ENCODE results near the gene TBC1D14. TPM values are rescaled to one million over a fixed set of nuclear protein-coding genes. Genes with fewer than 3 reads are reported as not detected.
A peak's percentile ranks its signal among the peaks of the same experiment; 100 is the strongest.

TBC1D14 gene
- total RNA-seq, 2 experiments from 2014 or later = 37.1 to 37.3 TPM

DNA sequence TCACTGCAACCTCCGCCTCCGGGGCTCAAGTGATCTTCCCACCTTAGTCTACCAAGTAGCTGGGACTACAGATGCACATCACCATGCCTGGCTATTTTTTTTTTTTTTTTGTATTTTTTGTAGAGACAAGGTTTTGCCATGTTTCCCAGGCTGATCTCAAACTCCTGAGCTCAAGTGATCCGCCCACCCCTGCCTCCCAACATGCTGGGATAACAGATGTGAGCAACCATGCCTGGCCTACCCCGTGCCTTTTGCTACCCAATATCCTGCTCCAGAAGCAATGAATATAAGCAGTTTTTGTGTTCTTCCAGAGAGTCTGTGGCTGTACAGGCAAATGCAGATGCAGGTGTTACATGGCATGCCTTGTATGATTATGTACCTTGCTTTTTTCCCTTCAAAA, 50.5 kb downstream of the TBC1D14 start:
- Mint-ChIP-seq H3K27me3 (no peaks in the 10 kb centered on the region), H3K9me3 (no peaks in the 10 kb centered on the region), H3K4me3 (no peak overlapping the region), H3K27ac (no peak overlapping the region), H3K4me1 (ENCODE audit: low read depth) (peaks cover 41% of the 10 kb centered on the region), H3K36me3 (no peaks in the 10 kb centered on the region)
- CTCF ChIA-PET = interaction anchor here (0.9 kb wide), 2 partner anchors 15 to 86 kb away, joined by 3 read pairs; no protein-coding TSS in a partner anchor
- DNase-seq = no peak
- POLR2A ChIA-PET = no interaction called here
- intact Hi-C loops (cut with micrococcal nuclease) = no loop called here

DNA sequence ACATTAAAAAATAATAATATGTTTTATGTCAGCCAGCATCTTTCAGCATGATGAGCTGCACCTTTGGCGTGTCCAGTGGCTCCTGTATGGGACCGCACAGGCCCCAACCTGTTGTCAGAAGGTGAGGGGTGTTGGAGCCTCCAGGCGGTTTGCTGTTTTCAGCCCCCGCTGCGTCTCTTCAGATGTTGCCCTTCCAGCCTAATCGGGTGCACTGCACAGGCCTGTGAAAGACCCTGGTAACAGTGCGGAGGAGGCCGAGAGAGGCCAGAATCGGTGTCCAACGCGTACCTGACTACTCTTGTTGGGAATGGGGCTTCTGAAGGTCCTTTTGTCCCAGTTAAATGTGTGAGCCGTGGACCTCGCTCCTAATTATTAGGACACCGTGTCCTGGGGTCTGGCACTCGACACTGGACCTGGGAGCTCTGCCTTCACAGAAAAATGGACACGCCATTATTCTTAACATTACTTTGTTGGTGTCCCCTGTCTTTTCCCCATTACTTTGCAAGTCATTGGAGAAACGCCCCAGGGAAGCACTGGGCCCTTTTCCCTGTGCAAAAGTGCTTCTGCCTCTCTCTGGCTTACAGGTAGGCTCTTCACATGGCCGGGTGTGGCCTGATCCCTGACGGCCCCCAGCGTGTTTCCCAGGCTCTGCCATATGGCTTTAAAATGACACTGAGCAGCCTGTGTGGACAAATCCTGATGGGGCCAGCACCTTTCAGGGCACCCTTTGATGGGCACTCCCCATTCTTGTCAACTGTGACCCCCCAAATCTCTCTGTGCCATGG, 51.2 kb downstream of the TBC1D14 start:
- Mint-ChIP-seq H3K4me1 (ENCODE audit: low read depth) (peaks cover 46% of the 10 kb centered on the region), H3K4me3 (no peak overlapping the region), H3K27me3 (no peaks in the 10 kb centered on the region), H3K36me3 (no peaks in the 10 kb centered on the region), H3K9me3 (no peaks in the 10 kb centered on the region), H3K27ac (no peak overlapping the region)
- DNase-seq = no peak
- ChIA-PET CTCF (interaction anchor here (0.9 kb wide), 2 partner anchors 14 to 87 kb away, joined by 3 read pairs; no protein-coding TSS in a partner anchor), POLR2A (no interaction called here)
- intact Hi-C loops (cut with micrococcal nuclease) = no loop called here

DNA sequence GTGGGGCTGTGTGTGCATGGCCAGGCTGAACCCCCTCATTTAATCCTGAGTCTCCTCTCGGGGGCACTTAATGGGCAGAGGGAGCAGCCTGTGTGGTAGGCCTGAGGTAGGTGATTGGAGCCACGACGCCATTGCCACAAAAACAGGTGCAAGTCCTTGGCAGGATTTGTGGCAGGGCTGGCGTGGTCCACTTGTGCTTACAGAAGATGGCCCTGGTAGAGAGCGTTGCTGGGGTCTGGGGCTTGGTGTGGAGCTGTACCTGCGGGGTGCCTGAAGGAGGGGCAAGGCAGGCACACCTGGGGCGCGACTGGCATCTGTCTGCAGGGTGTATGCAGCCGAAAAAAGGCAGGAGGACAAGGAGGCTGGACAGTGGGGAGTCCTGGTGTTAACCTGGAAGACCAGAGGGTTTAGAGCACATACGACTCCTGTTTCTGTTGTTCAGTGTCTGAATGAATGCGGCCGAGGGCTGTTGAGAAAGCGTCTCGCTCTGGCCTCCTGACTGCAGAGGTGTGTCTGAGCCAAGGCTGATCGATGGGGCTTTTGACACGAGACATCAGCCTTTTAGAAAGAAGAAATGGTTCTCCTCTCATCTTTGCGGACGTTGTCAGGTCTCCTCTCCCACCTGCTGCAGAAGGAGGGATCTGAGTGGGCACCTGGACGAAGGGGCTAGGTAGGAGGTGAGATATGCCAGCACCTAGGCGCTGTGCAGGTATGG, 52.0 kb downstream of the TBC1D14 start:
- ChIA-PET CTCF (no interaction called here), POLR2A (no interaction called here)
- Mint-ChIP-seq H3K27me3 (no peaks in the 10 kb centered on the region), H3K27ac (no peak overlapping the region), H3K36me3 (no peaks in the 10 kb centered on the region), H3K9me3 (no peaks in the 10 kb centered on the region), H3K4me3 (no peak overlapping the region), H3K4me1 (ENCODE audit: low read depth) (peaks cover 50% of the 10 kb centered on the region)
- DNase-seq = no peak
- intact Hi-C loops (cut with micrococcal nuclease) = no loop called here

DNA sequence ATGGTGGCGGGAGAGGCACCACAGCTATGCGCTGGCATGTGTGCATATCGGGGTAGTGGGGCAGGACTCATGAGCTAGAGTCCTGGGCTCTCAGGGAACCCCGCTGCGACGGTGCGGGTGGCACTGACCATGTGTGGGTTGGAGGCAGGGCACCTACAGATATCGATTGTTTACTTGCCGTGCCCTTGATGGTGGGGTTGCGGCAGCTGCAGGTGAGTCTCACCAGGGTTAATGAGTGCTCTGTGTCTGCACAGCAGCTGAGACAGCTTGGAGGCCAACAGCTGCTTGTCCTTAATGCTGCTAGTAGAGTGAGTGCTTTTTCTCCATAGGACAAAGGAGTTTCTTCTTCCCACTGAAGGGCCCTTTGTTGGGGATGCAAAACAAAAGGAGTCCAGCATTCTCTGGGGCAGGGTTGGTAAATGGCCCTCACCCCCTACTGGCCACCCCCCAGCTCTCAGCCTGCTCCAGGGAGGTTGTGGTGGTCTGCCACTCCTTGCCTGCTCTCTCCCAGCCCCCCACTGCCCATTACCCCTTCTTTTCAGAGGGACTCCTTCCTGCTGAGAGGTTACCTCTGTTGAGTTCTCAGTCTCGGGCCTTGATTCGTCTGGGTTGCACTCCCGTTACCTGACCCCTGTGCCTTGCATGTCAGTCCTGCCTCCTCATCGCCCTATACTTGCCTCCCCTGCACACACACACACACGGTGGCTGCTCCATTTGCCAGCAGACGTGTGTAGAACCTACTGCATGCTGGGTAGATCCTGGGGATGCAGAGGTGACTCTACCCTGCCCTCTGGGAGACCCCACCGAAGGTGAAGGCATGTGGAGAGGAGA, 52.8 kb downstream of the TBC1D14 start:
- H3K9me3 Mint-ChIP-seq = no peaks in the 10 kb centered on the region
- peaks cover 5% of the 10 kb centered on the region for H3K36me3 Mint-ChIP-seq
- no peak for DNase-seq
- ChIA-PET CTCF (interaction anchor here (0.5 to 2.1 kb wide), 2 partner anchors 12 to 219 kb away, joined by 3 to 9 read pairs; no protein-coding TSS in a partner anchor), POLR2A (interaction anchor here (1.2 kb wide), 1 partner anchor 12 kb away, joined by 4 read pairs; no protein-coding TSS in a partner anchor)
- peaks cover 44% of the 10 kb centered on the region for H3K4me1 Mint-ChIP-seq (ENCODE audit: low read depth)
- intact Hi-C loops (cut with micrococcal nuclease) = no loop called here
- H3K27me3 Mint-ChIP-seq = no peaks in the 10 kb centered on the region
- H3K27ac Mint-ChIP-seq = no peak overlapping the region
- no peak overlapping the region for H3K4me3 Mint-ChIP-seq

DNA sequence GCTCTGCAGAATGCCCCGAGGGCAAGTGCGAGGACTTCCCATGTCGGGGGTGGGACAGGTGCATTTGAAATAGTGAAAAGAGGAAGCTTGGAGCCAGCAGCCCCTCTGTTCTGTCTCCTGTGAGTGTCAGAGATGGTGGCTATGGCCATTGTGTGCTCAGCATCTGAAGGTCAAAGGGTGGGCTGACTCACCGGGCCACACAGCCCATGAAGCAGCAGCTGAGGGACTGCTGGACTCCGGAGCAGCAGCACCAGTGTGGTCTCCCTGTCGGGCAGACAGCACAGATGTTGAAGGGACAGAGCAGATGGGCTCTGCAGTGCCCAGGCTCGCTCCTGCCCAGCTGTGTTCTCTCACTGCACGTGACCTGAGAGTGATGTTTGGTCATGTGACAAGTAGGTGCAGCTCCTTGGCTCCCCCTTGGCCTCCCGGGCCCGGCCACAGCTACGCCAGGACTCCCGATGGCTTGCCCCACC, 53.5 kb downstream of the TBC1D14 start:
- peaks cover 6% of the 10 kb centered on the region for H3K36me3 Mint-ChIP-seq
- CTCF ChIA-PET = interaction anchor here (0.5 to 2.1 kb wide), 2 partner anchors 12 to 220 kb away, joined by 3 to 9 read pairs; no protein-coding TSS in a partner anchor
- intact Hi-C loops (cut with micrococcal nuclease) = no loop called here
- no peaks in the 10 kb centered on the region for H3K9me3 Mint-ChIP-seq
- no peaks in the 10 kb centered on the region for H3K27me3 Mint-ChIP-seq
- H3K4me1 Mint-ChIP-seq (ENCODE audit: low read depth) = peaks cover 43% of the 10 kb centered on the region
- H3K4me3 Mint-ChIP-seq = no peak overlapping the region
- no peak overlapping the region for H3K27ac Mint-ChIP-seq
- DNase-seq = no peak
- POLR2A ChIA-PET = interaction anchor here (1.2 kb wide), 1 partner anchor 11 kb away, joined by 4 read pairs; no protein-coding TSS in a partner anchor

DNA sequence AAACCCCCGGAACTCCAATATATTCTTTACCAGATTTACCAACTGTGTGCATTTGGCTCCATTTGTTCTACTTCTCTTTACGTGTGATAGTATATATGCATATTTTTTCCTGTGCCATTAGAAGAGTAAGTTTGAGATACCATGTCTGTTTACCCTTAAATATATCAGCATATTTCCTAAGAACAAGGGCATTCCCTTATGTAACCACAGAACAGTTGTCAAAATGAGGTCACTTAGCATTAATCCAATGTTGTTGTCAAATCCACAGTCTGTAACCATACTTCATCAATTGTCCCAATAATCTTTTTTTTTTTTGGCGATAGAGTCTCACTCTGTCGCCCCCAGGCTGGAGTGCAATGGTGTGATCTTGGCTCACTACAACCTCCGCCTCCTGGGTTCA, 55.2 kb downstream of the TBC1D14 start:
- Mint-ChIP-seq H3K9me3 (no peaks in the 10 kb centered on the region), H3K4me3 (no peak overlapping the region), H3K27ac (no peak overlapping the region), H3K4me1 (ENCODE audit: low read depth) (peaks cover 40% of the 10 kb centered on the region), H3K36me3 (peaks cover 10% of the 10 kb centered on the region), H3K27me3 (no peaks in the 10 kb centered on the region)
- intact Hi-C loops (cut with micrococcal nuclease) = no loop called here
- ChIA-PET POLR2A (no interaction called here), CTCF (interaction anchor here (1.5 kb wide), 1 partner anchor 10 kb away, joined by 11 read pairs; no protein-coding TSS in a partner anchor)
- DNase-seq = no peak

DNA sequence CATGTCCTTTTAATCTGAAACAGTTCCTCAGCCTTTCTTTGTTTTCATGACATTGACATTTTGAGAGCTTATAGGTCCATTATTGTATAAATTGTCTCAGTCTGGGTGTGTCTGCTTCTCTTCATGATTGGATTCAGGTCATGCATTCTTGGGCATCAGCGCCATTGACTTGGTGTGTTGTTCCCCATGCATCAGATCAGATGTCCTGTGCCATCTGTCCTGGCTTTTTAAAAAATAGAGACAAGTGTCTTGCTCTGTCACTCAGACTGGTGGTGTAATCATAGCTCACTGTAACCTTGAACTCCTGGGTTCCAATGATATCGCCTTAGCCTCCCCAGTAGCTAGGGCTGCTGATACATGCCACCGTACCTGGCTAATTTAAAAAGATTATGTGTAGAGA, 55.7 kb downstream of the TBC1D14 start:
- intact Hi-C loops (cut with micrococcal nuclease) = no loop called here
- H3K9me3 Mint-ChIP-seq = no peaks in the 10 kb centered on the region
- H3K4me3 Mint-ChIP-seq = no peak overlapping the region
- H3K27me3 Mint-ChIP-seq = no peaks in the 10 kb centered on the region
- DNase-seq = no peak
- peaks cover 40% of the 10 kb centered on the region for H3K4me1 Mint-ChIP-seq (ENCODE audit: low read depth)
- peaks cover 10% of the 10 kb centered on the region for H3K36me3 Mint-ChIP-seq
- POLR2A ChIA-PET = no interaction called here
- H3K27ac Mint-ChIP-seq = no peak overlapping the region
- CTCF ChIA-PET = interaction anchor here (1.1 to 1.5 kb wide), 2 partner anchors 9 to 91 kb away, joined by 3 to 11 read pairs; no protein-coding TSS in a partner anchor

DNA sequence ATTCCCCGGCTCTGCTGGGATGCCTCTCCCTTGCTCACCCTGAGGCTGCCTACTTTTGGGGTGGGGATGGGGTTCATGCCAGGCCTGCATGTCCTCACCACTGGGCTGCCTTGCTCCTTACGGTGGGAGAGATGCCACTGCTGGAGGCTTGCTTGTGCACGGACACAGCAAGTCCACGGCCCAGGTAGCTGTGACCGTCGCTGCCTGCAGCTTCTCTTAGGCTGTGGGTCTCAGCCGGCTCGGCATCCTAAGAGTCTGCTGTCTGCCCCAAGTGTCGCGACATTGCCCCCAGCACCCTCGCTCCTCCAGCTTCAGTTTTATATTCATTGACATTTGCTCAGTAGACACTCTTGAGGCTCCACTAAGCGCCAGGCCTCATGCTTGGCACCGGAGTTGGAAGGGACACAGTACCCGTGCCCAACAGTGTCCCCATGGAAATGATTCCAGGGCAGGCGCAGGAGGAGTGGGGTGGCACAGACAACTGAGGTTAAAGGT, 58.3 kb downstream of the TBC1D14 start:
- POLR2A ChIA-PET = no interaction called here
- H3K36me3 Mint-ChIP-seq = peaks cover 13% of the 10 kb centered on the region
- H3K27ac Mint-ChIP-seq = no peak overlapping the region
- CTCF ChIA-PET = no interaction called here
- H3K9me3 Mint-ChIP-seq = no peaks in the 10 kb centered on the region
- no peaks in the 10 kb centered on the region for H3K27me3 Mint-ChIP-seq
- DNase-seq = no peak
- intact Hi-C loops (cut with micrococcal nuclease) = no loop called here
- peaks cover 31% of the 10 kb centered on the region for H3K4me1 Mint-ChIP-seq (ENCODE audit: low read depth)
- H3K4me3 Mint-ChIP-seq = no peak overlapping the region

DNA sequence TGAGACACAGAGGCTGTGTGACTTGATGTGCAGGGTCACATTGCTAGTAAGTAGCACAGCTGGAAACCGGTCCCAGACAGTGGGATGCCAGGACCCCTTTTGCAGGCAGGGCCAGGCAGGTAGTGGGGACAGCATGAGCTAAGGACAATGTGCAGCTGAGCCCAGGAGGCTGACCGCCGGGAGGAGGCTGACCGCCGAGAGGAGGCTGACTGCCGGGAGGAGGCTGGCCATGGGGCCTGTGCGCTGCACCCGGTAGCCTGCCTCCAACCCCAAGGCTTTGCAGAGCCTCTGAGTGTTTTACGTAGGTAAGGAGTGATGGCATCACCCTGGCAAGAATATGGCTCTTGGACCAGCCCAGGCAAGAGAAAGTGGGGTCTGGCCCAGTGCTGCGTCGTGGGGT, 58.9 kb downstream of the TBC1D14 start:
- H3K4me3 Mint-ChIP-seq = no peak overlapping the region
- no peaks in the 10 kb centered on the region for H3K9me3 Mint-ChIP-seq
- peaks cover 13% of the 10 kb centered on the region for H3K36me3 Mint-ChIP-seq
- H3K4me1 Mint-ChIP-seq (ENCODE audit: low read depth) = peaks cover 25% of the 10 kb centered on the region
- CTCF ChIA-PET = no interaction called here
- no peak overlapping the region for H3K27ac Mint-ChIP-seq
- intact Hi-C loops (cut with micrococcal nuclease) = no loop called here
- H3K27me3 Mint-ChIP-seq = no peaks in the 10 kb centered on the region
- no peak for DNase-seq
- POLR2A ChIA-PET = no interaction called here

DNA sequence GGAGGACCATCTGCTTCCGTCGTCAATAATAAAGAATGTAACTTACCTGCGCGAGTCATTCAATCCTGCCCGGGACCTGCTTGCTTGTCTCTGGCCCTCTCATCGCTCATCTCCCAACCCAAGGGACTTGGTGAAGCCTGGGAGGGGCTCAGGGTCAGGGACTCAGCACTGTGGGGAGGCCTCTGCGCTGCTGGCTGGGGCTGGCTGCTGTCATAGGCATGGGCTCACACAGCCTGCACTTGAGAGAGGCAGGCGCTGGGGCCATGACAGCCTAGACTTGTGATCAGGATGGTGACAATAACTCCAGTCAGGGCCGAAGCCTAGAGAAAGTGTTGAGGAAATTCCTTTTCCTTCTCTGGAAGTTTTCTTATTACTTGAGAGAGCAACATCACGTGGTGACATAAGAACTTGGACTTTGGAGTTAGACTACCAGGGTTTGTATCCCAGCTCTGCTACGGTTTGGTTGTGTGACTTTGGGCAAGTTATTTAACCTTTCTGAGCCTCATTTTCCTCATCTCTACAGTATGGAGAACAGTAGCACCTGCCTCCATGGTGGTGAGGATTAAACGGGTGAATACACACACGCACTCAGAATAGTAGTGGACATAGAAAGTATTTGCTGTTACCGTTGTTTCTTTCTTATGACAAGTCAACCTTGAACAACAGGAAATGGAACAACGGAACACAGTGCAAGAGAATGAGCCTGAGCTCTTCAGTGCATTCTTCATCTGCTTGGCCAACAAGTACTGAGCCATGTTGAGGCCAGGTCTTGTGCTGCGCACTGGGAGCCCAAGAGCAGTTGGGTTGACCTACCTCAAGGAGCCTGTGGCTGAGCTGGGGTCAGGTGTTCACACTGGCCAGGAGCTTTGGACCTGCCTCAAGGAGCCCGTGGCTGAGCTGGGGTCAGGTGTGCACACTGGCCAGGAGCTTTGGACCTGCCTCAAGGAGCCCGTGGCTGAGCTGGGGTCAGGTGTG, 60.5 kb downstream of the TBC1D14 start:
- Mint-ChIP-seq H3K27me3 (no peaks in the 10 kb centered on the region), H3K27ac (peak overlapping the region; percentile 3), H3K9me3 (no peaks in the 10 kb centered on the region), H3K4me3 (no peak overlapping the region), H3K4me1 (ENCODE audit: low read depth) (peaks cover 19% of the 10 kb centered on the region), H3K36me3 (peaks cover 13% of the 10 kb centered on the region)
- ChIA-PET CTCF (no interaction called here), POLR2A (interaction anchor here (0.6 kb wide), 1 partner anchor 11 kb away, joined by 3 read pairs; no protein-coding TSS in a partner anchor)
- DNase-seq = no peak
- intact Hi-C loops (cut with micrococcal nuclease) = no loop called here

All from activated CD4-positive, alpha-beta memory T cell treated with anti-CD3 and anti-CD28 coated beads for 36 hours (primary cell).